Measurements from ENCODE around the gene SHC1. TPM values are rescaled to one million over a fixed set of nuclear protein-coding genes. Genes with fewer than 3 reads are reported as not detected.
A peak's percentile ranks its signal among the peaks of the same experiment; 100 is the strongest.

SHC1 gene
- total RNA-seq, 2 donors from 2014 or later, result 85.0 to 97.2 TPM

DNA sequence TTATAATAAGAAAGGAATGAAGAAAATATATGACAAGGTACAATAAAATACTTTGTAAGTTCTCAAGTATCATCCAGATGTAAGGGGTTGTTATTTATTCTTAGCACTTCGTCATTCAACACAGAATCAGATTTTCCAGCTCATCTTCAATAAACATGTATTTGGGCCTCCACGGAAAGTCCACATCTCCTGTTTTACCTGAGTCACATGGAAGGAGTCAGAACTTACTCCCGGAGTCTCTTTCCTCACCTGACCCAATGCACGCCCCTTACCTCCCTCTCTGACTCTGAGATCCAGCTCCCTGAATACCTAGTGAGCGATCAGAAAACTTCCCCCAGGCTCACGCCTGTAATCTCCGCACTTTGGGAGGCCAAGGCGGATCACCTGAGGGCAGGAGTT lies 32.6 kb downstream of the SHC1 start:
- intact Hi-C loops (cut with DNase I), result no loop called here
- no peak for TF ChIP-seq POLR2A (IDR thresholded peaks at IDR 0.05)
- TF ChIP-seq POLR2AphosphoS5 (IDR thresholded peaks at IDR 0.05), result no peak
- TF ChIP-seq, protein P1, sequence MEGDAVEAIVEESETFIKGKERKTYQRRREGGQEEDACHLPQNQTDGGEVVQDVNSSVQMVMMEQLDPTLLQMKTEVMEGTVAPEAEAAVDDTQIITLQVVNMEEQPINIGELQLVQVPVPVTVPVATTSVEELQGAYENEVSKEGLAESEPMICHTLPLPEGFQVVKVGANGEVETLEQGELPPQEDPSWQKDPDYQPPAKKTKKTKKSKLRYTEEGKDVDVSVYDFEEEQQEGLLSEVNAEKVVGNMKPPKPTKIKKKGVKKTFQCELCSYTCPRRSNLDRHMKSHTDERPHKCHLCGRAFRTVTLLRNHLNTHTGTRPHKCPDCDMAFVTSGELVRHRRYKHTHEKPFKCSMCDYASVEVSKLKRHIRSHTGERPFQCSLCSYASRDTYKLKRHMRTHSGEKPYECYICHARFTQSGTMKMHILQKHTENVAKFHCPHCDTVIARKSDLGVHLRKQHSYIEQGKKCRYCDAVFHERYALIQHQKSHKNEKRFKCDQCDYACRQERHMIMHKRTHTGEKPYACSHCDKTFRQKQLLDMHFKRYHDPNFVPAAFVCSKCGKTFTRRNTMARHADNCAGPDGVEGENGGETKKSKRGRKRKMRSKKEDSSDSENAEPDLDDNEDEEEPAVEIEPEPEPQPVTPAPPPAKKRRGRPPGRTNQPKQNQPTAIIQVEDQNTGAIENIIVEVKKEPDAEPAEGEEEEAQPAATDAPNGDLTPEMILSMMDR (IDR thresholded peaks at IDR 0.05), result no peak
- H3K9me3 ChIP-seq, result no peaks in the 10 kb centered on the region
- no peaks in the 10 kb centered on the region for H3K27me3 ChIP-seq (replicated peaks; ENCODE audit: insufficient read depth)
- no peak for DNase-seq (ENCODE audit: low spot score)
- peak overlapping the region; percentile 99 for H3K27ac ChIP-seq
- no peaks in the 10 kb centered on the region for H3K36me3 ChIP-seq
- 74% methylated on average over 8 of the region's 8 CpGs for WGBS
- peaks cover 20% of the 10 kb centered on the region for H3K4me1 ChIP-seq (replicated peaks)
- H3K4me3 ChIP-seq, result peak overlapping the region in 1 of 2 donors; percentile 69

DNA sequence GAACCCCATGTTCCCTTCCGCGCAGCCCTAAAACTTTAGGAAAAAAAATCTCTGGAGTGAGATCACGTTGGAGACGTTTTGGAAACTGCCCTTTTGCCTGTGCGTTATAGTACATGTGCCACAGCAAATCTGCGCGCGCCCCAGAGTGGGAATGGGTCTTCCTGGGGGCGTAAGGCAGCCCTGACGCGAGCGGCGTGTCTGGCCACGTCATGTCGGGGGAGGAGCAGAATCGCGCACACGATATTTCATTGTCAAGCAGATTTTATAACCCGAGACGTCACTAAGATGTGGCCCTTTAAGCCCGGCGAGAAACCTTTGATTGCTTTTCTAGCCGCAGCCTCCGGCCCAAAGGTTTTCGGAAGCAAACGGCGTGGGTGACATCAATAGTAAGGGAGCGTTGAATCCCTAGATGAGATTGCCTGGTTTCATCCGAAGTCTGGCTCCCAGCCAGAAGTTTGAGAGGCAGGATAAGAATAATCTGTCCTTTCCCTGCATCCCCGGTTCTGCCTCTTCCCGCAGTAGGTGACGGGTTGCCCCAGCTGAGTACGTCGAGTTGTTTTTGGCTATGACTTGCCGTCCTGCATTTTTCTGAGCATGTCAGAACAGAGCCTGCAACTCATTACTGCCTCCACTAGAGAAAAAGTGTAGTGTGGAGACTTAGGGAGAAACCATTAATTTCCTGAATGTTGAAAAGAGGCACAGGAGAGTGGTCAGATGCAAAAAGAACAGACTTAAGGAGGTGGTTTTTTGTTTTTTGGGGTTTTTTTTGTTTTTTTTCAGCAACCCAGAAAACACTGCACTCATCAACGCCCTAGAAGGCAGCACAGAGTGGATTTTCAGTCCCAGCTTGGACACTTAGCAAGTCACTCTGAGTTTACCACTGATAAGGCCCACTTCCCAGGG lies 33.2 kb downstream of the SHC1 start:
- TF ChIP-seq POLR2A (IDR thresholded peaks at IDR 0.05) (peak; percentile 85), POLR2AphosphoS5 (IDR thresholded peaks at IDR 0.05) (peak; percentile 77)
- TF ChIP-seq, protein P1 (IDR thresholded peaks at IDR 0.05), result peak in 3 of 4 experiments; percentile 23 to 51 (median 37)
- Histone ChIP-seq H3K27ac (peak overlapping the region; percentile 99), H3K36me3 (no peaks in the 10 kb centered on the region), H3K4me3 (peak overlapping the region; percentile 66 to 69), H3K4me1 (replicated peaks) (peaks cover 20% of the 10 kb centered on the region), H3K27me3 (replicated peaks; ENCODE audit: insufficient read depth) (no peaks in the 10 kb centered on the region), H3K9me3 (no peaks in the 10 kb centered on the region)
- intact Hi-C loops (cut with DNase I), result no loop called here
- DNase-seq (ENCODE audit: low spot score), result peak; percentile 87
- under 1% methylated on average over 36 of the region's 36 CpGs for WGBS

DNA sequence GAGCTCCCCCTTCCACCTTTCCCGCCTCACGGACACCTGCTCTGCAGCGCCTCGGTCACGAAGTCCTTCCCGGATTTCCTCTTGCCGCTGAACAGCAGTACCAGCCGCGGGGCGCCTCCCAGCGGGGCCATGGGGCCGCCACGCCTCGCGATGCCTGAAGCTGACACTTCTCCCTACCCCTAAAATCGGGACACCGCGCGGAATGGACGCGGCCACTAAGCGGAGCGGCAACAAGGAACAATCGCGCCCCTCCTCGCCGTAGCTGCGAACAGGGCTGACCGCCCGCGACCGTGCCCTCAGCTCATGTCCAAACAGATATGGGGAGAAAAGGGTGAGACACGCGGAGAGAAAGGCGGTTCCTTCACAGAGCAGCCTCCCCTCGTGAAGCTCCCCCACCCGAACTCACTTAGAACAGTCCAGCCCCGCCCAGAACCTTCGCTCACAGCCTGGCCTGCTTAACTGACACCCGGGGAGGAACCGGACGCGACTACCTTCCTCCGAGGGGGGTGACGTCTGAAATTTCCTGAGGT lies 33.9 kb downstream of the SHC1 start, which contains the start of gene PMVK:
Gene PMVK (minus strand): TSS at position 165 of the 530 bp plus-strand sequence. CDS start 34 bp downstream, at position 131.
- H3K36me3 ChIP-seq, result no peaks in the 10 kb centered on the region
- H3K27ac ChIP-seq, result peak within 1 kb of the TSS; percentile 99
- TF ChIP-seq POLR2A (IDR thresholded peaks at IDR 0.05), result peak; percentile 70
- TF ChIP-seq, protein P1 (IDR thresholded peaks at IDR 0.05), result peak in 3 of 4 experiments; percentile 31 to 63 (median 57)
- TF ChIP-seq POLR2AphosphoS5 (IDR thresholded peaks at IDR 0.05), result peak; percentile 63
- no peaks in the 10 kb centered on the region for H3K9me3 ChIP-seq
- under 1% methylated on average over 44 of the region's 45 CpGs for WGBS
- peak within 1 kb of the TSS; percentile 66 to 69 for H3K4me3 ChIP-seq
- peaks cover 19% of the 10 kb centered on the region for H3K4me1 ChIP-seq (replicated peaks)
- no peaks in the 10 kb centered on the region for H3K27me3 ChIP-seq (replicated peaks; ENCODE audit: insufficient read depth)
- DNase-seq (ENCODE audit: low spot score), result peak; percentile 96
- intact Hi-C loops (cut with DNase I), result no loop called here

DNA sequence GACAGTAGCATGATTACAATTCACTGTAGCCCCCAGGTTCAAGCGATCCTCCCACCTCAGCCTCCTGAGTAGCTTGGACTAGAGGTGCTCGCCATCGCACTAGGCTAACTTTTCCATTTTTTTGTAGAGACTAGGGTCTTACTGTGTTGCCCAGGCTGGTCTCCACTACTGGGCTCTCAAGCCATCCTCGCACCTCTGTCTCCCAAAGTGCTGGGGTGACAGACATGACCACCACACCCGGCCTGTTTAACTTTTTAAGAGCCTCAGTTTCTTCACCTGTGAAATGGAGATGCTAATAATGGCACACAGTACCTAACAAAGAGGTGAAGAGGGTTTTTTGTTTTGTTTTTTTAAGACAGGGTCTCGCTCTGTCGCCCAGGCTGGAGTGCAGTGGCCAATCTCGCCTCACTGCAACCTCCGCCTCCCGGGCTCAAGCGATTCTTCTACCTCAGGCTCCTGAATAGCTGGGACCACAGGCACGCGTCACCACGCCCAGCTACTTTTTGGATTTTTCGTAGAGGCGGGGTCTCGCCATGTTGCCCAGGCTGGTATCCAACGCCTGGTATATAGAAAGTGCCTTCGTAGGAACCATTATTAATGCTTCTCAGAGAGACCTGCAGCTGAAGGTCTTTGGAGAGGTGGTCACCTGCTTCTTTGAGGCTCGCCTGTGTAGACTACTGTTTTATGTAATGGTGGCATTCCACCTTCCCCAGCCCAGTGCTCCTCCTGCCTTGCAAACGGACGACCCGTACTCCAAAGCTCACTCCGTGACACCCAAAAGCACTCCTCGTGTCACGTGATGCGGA lies 34.6 kb downstream of the SHC1 start:
- DNase-seq (ENCODE audit: low spot score), result no peak
- WGBS, result 27% methylated on average over 27 of the region's 27 CpGs
- peak overlapping the region; percentile 99 for H3K27ac ChIP-seq

More for the DNA sequence above, 34.6 kb downstream of the SHC1 start:
- no peaks in the 10 kb centered on the region for H3K9me3 ChIP-seq
- intact Hi-C loops (cut with DNase I), result no loop called here
- H3K4me3 ChIP-seq, result peak overlapping the region; percentile 66 to 69
- H3K36me3 ChIP-seq, result no peaks in the 10 kb centered on the region
- peaks cover 12% of the 10 kb centered on the region for H3K4me1 ChIP-seq (replicated peaks)
- H3K27me3 ChIP-seq (replicated peaks; ENCODE audit: insufficient read depth), result no peaks in the 10 kb centered on the region
- TF ChIP-seq POLR2AphosphoS5 (IDR thresholded peaks at IDR 0.05), result no peak
- no peak for TF ChIP-seq POLR2A (IDR thresholded peaks at IDR 0.05)
- TF ChIP-seq, protein P1 (IDR thresholded peaks at IDR 0.05), result no peak

All from prostate gland (tissue), 2 donors.